Neuronal stem cell (in vitro differentiated cells): ENCODE data around the gene RPL18.
A peak's percentile ranks its signal among the peaks of the same experiment; 100 is the strongest.

Source experiments
- DNase-seq: peaks from one replicate; pipeline ENCODE4 v3.0.0-alpha.2; 2013; ENCODE audit warnings: low spot score
- H2AFZ ChIP-seq: one replicate; pipeline ENCODE4 v1.6.1; 2013; ENCODE audit warnings: mild to moderate bottlenecking, low read length, inconsistent platforms
- H2AK5ac ChIP-seq: 2 replicates; pipeline ENCODE4 v1.6.1; 2013; ENCODE audit warnings: low read depth, mild to moderate bottlenecking, inconsistent platforms, low read length, moderate library complexity, mixed read lengths
- H2BK120ac ChIP-seq: 2 replicates; pipeline ENCODE4 v1.6.1; 2013; ENCODE audit warnings: low read depth, mild to moderate bottlenecking, inconsistent platforms, low read length, moderate library complexity, mixed read lengths
- H2BK12ac ChIP-seq: one replicate; pipeline ENCODE4 v1.6.1; 2013; ENCODE audit warnings: low read length, inconsistent platforms
- H2BK15ac ChIP-seq: 2 replicates; pipeline ENCODE4 v1.6.1; 2013; ENCODE audit warnings: mild to moderate bottlenecking, low read length, inconsistent platforms, mixed read lengths
- H2BK5ac ChIP-seq: one replicate; pipeline ENCODE4 v1.6.1; 2013; ENCODE audit warnings: inconsistent platforms, mild to moderate bottlenecking, low read length, moderate library complexity
- H3K14ac ChIP-seq: one replicate; pipeline ENCODE4 v1.6.1; 2013; ENCODE audit warnings: low read length, inconsistent platforms
- H3K18ac ChIP-seq: 2 replicates; pipeline ENCODE4 v1.6.1; 2013; ENCODE audit warnings: low read length, inconsistent platforms
- H3K23ac ChIP-seq: 2 replicates; pipeline ENCODE4 v1.6.1; 2013; ENCODE audit warnings: low read depth, mild to moderate bottlenecking, mixed read lengths, low read length, inconsistent platforms; ENCODE audit not compliant: poor library complexity
- H3K27ac ChIP-seq: replicated peaks from 3 replicates; pipeline ENCODE4 v1.5.1; 2013; ENCODE audit warnings: low read length, inconsistent platforms
- H3K27me3 ChIP-seq, 3 experiments: 2 replicates each; pipeline ENCODE4 v1.6.1; 2013; ENCODE audit warnings: low read length in 3 of 3, mild to moderate bottlenecking in 2 of 3, inconsistent platforms in 1 of 3, low read depth in 1 of 3, mixed read lengths in 1 of 3, moderate library complexity in 1 of 3; ENCODE audit not compliant: control insufficient read depth in 3 of 3, insufficient read depth in 3 of 3
- H3K36me3 ChIP-seq, 2 donors: replicated peaks in 1 of 2; 2 replicates each; pipeline ENCODE4 v1.6.1; 2013; ENCODE audit warnings: low read length in 2 of 2; ENCODE audit not compliant: control insufficient read depth in 2 of 2, insufficient read depth in 2 of 2
- H3K4ac ChIP-seq: 2 replicates; pipeline ENCODE4 v1.6.1; 2013; ENCODE audit warnings: inconsistent platforms, mild to moderate bottlenecking, low read length, moderate library complexity
- H3K4me1 ChIP-seq, 2 donors: 1 replicate in 1 of 2; 2 replicates in 1 of 2; pipeline ENCODE4 v1.6.1; 2013; ENCODE audit warnings: low read length in 2 of 2, low read depth in 1 of 2; ENCODE audit not compliant: control insufficient read depth in 2 of 2, insufficient read depth in 1 of 2
- H3K4me2 ChIP-seq: one replicate; pipeline ENCODE4 v1.6.1; 2013; ENCODE audit warnings: mild to moderate bottlenecking, low read length, inconsistent platforms; ENCODE audit not compliant: insufficient read depth, poor library complexity, severe bottlenecking
- H3K4me3 ChIP-seq, 2 donors: 2 replicates each; pipeline ENCODE4 v1.5.1; 2013; ENCODE audit warnings: low read length in 2 of 2, mild to moderate bottlenecking in 2 of 2, inconsistent platforms in 1 of 2, moderate library complexity in 1 of 2
- H3K79me1 ChIP-seq: one replicate; pipeline ENCODE4 v1.6.1; 2013; ENCODE audit warnings: low read depth, mild to moderate bottlenecking, inconsistent platforms, low read length, moderate library complexity
- H3K9ac ChIP-seq: one replicate; pipeline ENCODE4 v1.6.1; 2013; ENCODE audit warnings: mild to moderate bottlenecking, low read depth, low read length, inconsistent platforms; ENCODE audit not compliant: poor library complexity
- H3K9me3 ChIP-seq, 2 donors: replicated peaks in 1 of 2; 2 replicates each; pipeline versions ENCODE3 to v1.6.1; 2013; ENCODE audit warnings: low read length in 2 of 2, mild to moderate bottlenecking in 2 of 2, inconsistent platforms in 1 of 2, low read depth in 1 of 2, mixed read lengths in 1 of 2, moderate library complexity in 1 of 2; ENCODE audit not compliant: control insufficient read depth in 2 of 2, insufficient read depth in 1 of 2
- H4K8ac ChIP-seq: one replicate; pipeline ENCODE4 v1.6.1; 2013; ENCODE audit warnings: low read depth, mild to moderate bottlenecking, inconsistent platforms, low read length, moderate library complexity
- H4K91ac ChIP-seq: one replicate; pipeline ENCODE4 v1.6.1; 2013; ENCODE audit warnings: low read length, low read depth, mild to moderate bottlenecking, inconsistent platforms; ENCODE audit not compliant: poor library complexity
- WGBS, 2 donors: extraction: QIAGEN DNeasy Blood & Tissue Kit; methylation state at CpG; one replicate each; pipeline ENCODE4 v1.1.7; 2013; ENCODE audit warnings: missing lambda C conversion rate in 2 of 2, mixed read lengths in 1 of 2; ENCODE audit not compliant: insufficient read length in 2 of 2, insufficient replicate concordance in 1 of 2; ENCODE audit errors: extremely low coverage in 2 of 2; 5-methylcytosine and 5-hydroxymethylcytosine counted together

The RPL18 gene

GRCh38 chr19:48569814-48570213 lies 49.2 kb downstream of the RPL18 start:
- Histone ChIP-seq H3K4me3 (no peak overlapping the region), H3K36me3 (no peaks in the 10 kb centered on the region), H3K9ac (no peak overlapping the region), H3K79me1 (no peaks in the 10 kb centered on the region), H3K4me1 (peaks cover 3 to 14% of the 10 kb centered on the region in 2 donors), H3K4me2 (no peak overlapping the region), H3K4ac (no peak overlapping the region), H3K9me3 (no peaks in the 10 kb centered on the region), H3K14ac (no peak overlapping the region), H2AK5ac (no peak overlapping the region), H3K23ac (no peak overlapping the region), H2BK12ac (no peak overlapping the region), H3K27me3 (peaks cover 0 to 40% (median 6%) of the 10 kb centered on the region in 3 experiments), H2BK5ac (no peak overlapping the region), H3K18ac (no peak overlapping the region), H4K91ac (no peak overlapping the region), H2BK120ac (no peak overlapping the region), H3K27ac (no peak overlapping the region), H2AFZ (no peak overlapping the region), H4K8ac (no peak overlapping the region), H2BK15ac (no peak overlapping the region)
- no CpG with 5 or more reads among the region's 11 CpGs for WGBS, 2 donors
- no peak for DNase-seq

- Histone ChIP-seq H2BK12ac (peak overlapping the region; percentile 84), H2AFZ (peak overlapping the region; percentile 66), H3K79me1 (no peaks in the 10 kb centered on the region), H2AK5ac (peak overlapping the region; percentile 56), H3K27ac (no peak overlapping the region), H2BK120ac (no peak overlapping the region), H2BK5ac (no peak overlapping the region), H3K4me1 (peaks cover 3 to 11% of the 10 kb centered on the region in 2 donors), H4K8ac (peak overlapping the region; percentile 68), H3K36me3 (no peaks in the 10 kb centered on the region), H3K23ac (peak overlapping the region; percentile 98), H3K4me2 (peak overlapping the region; percentile 43), H3K4ac (no peak overlapping the region), H4K91ac (no peak overlapping the region), H3K14ac (peak overlapping the region; percentile 89), H3K18ac (peak overlapping the region; percentile 94), H2BK15ac (peak overlapping the region; percentile 75), H3K9me3 (no peaks in the 10 kb centered on the region), H3K27me3 (peaks cover 0 to 35% (median 6%) of the 10 kb centered on the region in 3 experiments), H3K4me3 (no peak overlapping the region), H3K9ac (peak overlapping the region; percentile 60)
- no CpG with 5 or more reads among the region's 19 CpGs for WGBS, 2 donors
- DNase-seq: no peak
Measured at GRCh38 chr19:48568345-48568886, 50.6 kb downstream of the RPL18 start.
